Measurements from ENCODE around the gene SFXN4.

- TF ChIP-seq POLR2A (IDR thresholded peaks at IDR 0.05; ENCODE audit: low read depth, low read length), result no peak
- TF ChIP-seq CTCF (conservative IDR thresholded peaks at IDR 0.05; ENCODE audit: low read depth, low read length), result no peak
- TF ChIP-seq BHLHE40 (IDR thresholded peaks at IDR 0.05; ENCODE audit: low read depth, low read length), result no peak
- TF ChIP-seq RAD21 (IDR thresholded peaks at IDR 0.05; ENCODE audit: low read length), result no peak
- no peak for TF ChIP-seq NFE2L2 (IDR thresholded peaks at IDR 0.05; ENCODE audit: low read depth, low read length)
- TF ChIP-seq CEBPB (IDR thresholded peaks at IDR 0.05; ENCODE audit: low read depth, low read length), result no peak
- no peak for TF ChIP-seq RFX5 (IDR thresholded peaks at IDR 0.05; ENCODE audit: low read depth, low read length)
- no peak for TF ChIP-seq USF2 (IDR thresholded peaks at IDR 0.05; ENCODE audit: low read depth, low read length)
- no peak for TF ChIP-seq FOS (IDR thresholded peaks at IDR 0.05; ENCODE audit: low read depth, low read length)
- no peak for TF ChIP-seq MXI1 (IDR thresholded peaks at IDR 0.05; ENCODE audit: borderline replicate concordance, low read depth, low read length)
- TF ChIP-seq ELK1 (IDR thresholded peaks at IDR 0.05; ENCODE audit: borderline replicate concordance, low read depth, low read length), result no peak
These were observed 49.1 kb downstream of the SFXN4 start for GRCh38 chr10:119116326-119116951.

All from IMR-90 (cell line).